HUDEP-2 (cell line): ENCODE measurements around the gene B3GALT4.

Experiments
- DNase-seq, 76 experiments: peaks; one replicate each; lab custom pipeline; 2025; ENCODE audit not compliant: unreplicated experiment in 76 of 76; lab: John Stamatoyannopoulos, UW

Gene B3GALT4

DNA sequence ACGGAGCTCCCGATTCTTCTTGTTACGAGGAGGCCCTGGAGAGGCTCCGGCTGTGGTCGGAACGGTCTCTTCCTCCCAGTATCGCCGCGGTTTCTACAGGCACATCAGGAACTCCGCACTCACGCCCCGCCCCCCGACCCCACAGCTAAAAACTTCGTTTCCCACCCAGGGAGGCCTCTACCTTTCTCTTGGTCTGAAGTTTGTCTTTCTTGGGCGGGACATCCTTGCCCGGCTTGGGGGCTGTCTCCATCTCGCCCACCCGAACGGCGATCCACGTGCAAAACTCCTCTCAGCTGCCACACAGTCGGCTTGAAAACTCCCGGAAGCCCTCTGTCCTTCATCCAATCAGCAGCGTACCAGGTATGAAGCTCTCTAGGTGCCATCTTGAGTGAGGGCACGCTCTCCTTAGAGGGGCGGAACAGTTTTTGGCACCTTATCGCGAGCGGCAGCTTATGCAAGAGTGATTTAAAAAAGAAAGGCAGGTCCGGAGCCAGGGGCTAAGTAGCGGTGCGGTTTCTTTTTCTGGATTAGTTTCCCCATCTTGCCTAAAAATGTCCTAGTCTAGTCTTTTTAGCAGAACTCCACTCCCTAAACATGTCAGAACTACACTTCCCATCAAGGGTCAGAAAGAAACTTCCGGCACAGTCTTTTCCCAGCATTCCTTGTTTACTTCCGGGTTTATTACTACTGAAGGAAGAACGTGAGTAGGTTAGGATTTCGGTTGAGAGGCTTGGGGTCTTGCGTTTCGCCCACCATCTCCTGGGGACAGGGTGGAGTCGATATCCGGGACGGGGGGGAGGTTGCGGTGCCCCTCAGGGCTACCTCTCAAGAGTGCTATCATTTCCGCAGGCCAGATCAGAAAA, 12.2 kb downstream of the B3GALT4 start, which contains the start of the genes PFDN6 and WDR46:
TSS of gene PFDN6 (plus strand) at position 681 of the 863 bp plus-strand sequence. CDS start 256 bp downstream, outside the sequence.
TSS of gene WDR46 (minus strand) at position 319 of the 863 bp plus-strand sequence. CDS start at position 250, 69 bp downstream.
- peak in 73 of 76 experiments; percentile 55 to 96 (median 82) for DNase-seq

- peak in 10 of 76 experiments; percentile 36 to 68 (median 47) for DNase-seq
Observed at GRCh38 chr6:33289784-33290315, 12.9 kb downstream of the B3GALT4 start.

GRCh38 chr6:33290459-33290858, 13.5 kb downstream of the B3GALT4 start:
- no peak for DNase-seq

DNA sequence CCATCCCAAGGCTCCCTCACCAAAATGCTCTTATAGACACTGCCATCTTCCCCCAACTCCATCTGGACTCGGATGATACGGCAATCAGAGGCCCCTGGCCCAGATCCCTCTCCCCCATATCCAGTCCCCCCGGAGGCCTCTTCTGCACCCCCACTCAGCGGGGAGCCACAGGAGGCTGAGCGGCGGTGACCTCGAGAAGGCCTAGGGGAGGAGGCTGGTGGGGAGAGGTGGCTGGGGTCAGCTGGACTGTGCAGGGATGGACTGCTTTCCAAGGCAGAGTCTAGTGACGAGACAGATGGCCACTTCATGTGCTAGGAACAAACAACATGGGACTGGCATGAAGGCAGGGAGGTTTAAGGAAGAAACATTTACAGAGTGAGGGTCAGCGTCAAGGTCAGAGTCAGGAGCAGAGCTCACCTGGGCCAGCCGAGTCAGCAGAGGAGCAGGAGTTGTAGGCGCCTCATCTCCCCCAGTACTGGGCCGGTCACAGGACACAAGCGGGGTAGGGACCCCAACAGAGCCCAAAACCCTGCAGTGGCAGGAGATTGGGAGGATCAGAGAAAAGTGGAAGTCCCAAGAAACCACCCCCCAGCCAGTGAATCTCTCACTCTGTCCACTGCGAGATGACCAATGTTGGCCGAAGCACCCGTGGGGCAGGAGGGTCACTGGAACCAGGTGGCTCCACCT, 16.2 kb downstream of the B3GALT4 start:
- no peak for DNase-seq

DNA sequence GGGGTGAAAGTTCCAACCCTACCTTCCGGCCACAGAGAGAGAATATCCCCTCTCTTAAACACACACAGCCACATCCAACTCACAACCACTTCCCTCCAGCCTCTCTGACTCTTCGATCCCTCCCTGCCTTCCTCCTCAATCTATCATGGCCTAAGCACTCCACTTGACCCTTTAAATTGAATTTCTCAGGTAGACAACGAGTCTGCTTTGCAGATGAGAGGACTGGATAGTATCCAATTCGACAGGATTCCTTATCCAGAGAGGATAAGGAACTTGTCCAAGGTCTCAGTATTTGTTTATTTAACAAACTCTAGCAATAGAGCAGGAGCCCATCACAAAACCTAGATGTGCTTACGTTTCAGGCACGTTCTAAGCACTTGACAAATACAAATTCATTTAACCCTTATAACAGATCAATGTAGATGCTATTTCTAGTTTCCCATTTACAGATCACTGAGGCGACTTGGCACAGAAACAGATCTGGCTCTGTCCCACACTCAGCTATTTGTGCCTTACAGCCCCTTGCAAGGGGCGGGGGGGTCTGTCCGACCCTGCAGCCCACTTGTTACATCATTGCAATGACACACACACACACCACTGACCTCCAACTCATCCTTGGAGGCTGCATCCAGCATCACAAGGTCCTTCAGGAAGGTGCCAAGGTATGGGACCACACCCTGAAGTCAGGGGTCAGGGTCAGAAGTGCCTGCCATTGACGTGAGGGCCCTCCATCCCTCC, 17.3 kb downstream of the B3GALT4 start:
- no peak for DNase-seq

GRCh38 chr6:33295621-33296369, 18.9 kb downstream of the B3GALT4 start:
- DNase-seq: no peak

GRCh38 chr6:33296797-33297405, 20.0 kb downstream of the B3GALT4 start:
- DNase-seq: no peak

DNA sequence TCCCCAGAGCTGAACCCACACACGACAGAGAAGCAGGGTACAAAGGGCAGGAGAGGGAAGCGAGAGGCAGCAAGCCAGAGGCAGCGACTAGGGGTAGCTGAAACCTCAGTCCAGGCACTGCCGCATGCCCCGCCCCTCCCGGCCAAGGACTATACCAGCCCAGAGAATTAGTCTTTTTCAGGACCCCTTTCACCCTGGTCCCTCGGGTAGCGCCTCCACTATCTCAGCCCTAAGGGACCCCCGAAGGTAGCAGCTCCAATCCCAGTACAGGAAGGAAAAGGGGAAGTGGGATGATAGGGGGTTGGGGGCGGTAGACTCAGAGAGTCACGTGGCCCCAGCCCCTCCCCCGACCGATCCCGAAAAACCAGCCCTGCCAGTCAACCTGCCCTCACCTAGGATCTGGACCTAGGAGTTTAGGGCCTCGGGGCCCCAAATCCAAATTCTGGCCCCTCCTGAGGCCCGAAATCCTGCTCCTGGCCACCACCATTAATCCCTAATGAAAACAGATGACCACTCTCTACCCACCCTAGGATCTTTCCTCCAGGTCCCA, 20.6 kb downstream of the B3GALT4 start:
- peak in 1 of 76 experiments; percentile 23 for DNase-seq

- DNase-seq: peak in 65 of 76 experiments; percentile 20 to 86 (median 62)
Observed at GRCh38 chr6:33297956-33298772, 21.2 kb downstream of the B3GALT4 start.

DNA sequence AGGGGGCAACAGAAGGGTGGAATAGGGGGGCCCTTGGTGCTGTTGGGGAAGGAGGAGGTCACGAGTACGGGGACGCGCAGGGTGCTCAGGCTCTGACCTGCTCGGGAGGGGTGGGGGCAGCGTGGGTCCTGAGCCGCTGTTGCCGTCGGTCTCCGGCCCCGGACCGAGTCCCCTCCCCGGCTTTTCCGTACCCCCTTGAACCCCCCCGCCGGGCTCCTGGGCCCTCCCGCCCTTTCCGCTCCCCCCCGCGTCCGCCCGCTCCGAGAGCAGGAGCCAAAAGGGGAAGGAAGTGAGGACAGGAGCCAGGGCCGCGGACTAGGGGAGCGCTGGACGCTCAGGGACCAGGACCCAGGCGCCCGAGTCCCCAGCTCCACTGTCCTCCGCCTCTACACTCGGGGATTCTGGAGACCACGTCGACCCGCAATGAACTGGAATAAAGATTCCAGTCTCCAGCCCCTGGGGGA, 21.9 kb downstream of the B3GALT4 start, which contains the start of gene RGL2:
TSS of gene RGL2 (minus strand) at position 170 of the 464 bp plus-strand sequence. CDS start 332 bp downstream, outside the sequence.
- DNase-seq: peak in 49 of 76 experiments; percentile 18 to 74 (median 56)

DNA sequence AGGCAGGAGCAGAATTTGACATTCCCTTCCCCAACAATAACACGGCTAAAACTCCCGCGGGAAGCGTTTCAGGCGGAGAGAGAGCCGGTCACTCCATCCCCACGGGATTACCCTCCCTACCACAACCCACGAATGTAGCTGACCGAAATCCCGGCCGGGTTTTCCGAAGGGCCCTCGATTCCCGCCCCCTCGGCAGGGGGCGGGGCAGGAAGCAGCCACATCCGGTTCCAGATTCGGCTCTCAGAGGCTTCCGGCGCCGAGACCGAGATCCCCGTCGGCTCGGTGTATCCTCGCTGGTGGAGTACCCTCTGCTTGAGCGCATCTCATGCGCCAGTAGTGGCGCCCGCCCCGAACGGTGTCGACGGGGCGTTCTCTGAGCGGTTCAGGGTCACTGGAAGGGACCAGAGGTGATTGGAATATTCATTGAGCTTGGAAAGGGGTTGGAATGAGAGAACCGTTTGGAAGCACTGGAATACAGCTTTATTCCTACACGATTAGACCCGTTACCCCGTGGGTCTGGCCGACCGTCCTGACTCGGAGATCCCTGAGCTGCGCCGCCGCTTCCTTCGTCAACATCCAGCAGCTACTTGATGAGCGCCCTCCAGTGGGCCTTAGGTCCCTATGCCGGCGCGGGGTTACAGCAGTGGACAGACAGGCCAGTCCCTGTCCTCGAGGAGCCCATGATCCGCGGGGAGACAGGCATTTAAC, 22.5 kb downstream of the B3GALT4 start:
- DNase-seq: peak in 74 of 76 experiments; percentile 49 to 98 (median 87)

DNA sequence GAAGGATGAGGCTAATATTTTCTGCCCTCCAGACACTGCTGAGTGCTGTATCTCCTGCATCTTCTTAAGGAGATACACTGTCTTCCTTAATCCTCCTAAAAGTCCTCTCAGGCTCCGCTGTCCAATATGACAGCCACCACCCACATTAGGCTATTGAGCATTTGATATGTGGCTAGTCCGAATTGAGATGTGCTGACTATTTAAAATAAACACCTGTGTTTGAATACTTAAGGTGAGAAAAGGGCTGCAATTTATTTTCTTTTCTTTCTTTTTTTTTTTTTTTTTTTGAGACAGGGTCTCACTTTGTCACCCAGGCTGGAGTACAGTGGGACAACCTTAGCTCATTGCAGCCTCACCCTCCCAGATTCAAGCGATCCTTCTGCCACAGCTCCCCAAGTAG, 25.0 kb downstream of the B3GALT4 start:
- no peak for DNase-seq

- no peak for DNase-seq
Observed at GRCh38 chr6:33304216-33304615, 27.3 kb downstream of the B3GALT4 start.

GRCh38 chr6:33305052-33305451, 28.1 kb downstream of the B3GALT4 start:
- DNase-seq: no peak

- DNase-seq: no peak
Observed at GRCh38 chr6:33306356-33306755, 29.4 kb downstream of the B3GALT4 start.

- peak in 65 of 76 experiments; percentile 11 to 82 (median 60) for DNase-seq
Observed at GRCh38 chr6:33312361-33313104, 35.6 kb downstream of the B3GALT4 start.
